Endodermal cell (in vitro differentiated cells): ENCODE results near the gene IFIT1B. TPM values are rescaled to one million over a fixed set of nuclear protein-coding genes. Genes with fewer than 3 reads are reported as not detected.
"Not testable (repeated sequence)": the region's sequence is repeated elsewhere in the genome, so short reads cannot be mapped to it uniquely, and the experiment has no call there.

Source experiments
- DNase-seq: peaks from one replicate; pipeline ENCODE4 v3.0.0-alpha.2; 2017
- H3K27ac ChIP-seq: 2 replicates; pipeline ENCODE4 v1.5.1; 2013; ENCODE audit warnings: mild to moderate bottlenecking, low read depth, low read length, moderate library complexity
- H3K27me3 ChIP-seq: 2 replicates; pipeline ENCODE4 v1.6.1; 2013; ENCODE audit warnings: mild to moderate bottlenecking, low read length, moderate library complexity; ENCODE audit not compliant: insufficient read depth, control insufficient read depth, poor library complexity, severe bottlenecking
- H3K36me3 ChIP-seq: 2 replicates; pipeline ENCODE4 v1.7.0; 2013; ENCODE audit warnings: mild to moderate bottlenecking, low read length, moderate library complexity; ENCODE audit not compliant: control insufficient read depth, insufficient read depth
- H3K4me1 ChIP-seq: one replicate; pipeline ENCODE4 v1.7.0; 2013; ENCODE audit warnings: low read length; ENCODE audit not compliant: control insufficient read depth, insufficient read depth
- H3K4me3 ChIP-seq: 2 replicates; pipeline ENCODE4 v1.5.1; 2013; ENCODE audit warnings: mild to moderate bottlenecking, low read length, moderate library complexity
- H3K9ac ChIP-seq: 2 replicates; pipeline ENCODE4 v1.6.1; 2013; ENCODE audit warnings: mild to moderate bottlenecking, low read length, moderate library complexity; ENCODE audit not compliant: poor library complexity, severe bottlenecking; ENCODE audit errors: extremely low read depth
- H3K9me3 ChIP-seq: 2 replicates; pipeline ENCODE4 v1.6.1; 2013; ENCODE audit warnings: mild to moderate bottlenecking, low read length, moderate library complexity; ENCODE audit not compliant: control insufficient read depth
- H3K27ac Mint-ChIP-seq: 2 replicates; pipeline ENCODE4 v1.8.0; 2020; ENCODE audit warnings: mixed read lengths
- H3K27me3 Mint-ChIP-seq: 2 replicates; pipeline ENCODE4 v1.8.0; 2021; ENCODE audit warnings: mild to moderate bottlenecking, mixed read lengths; ENCODE audit not compliant: insufficient read depth
- H3K36me3 Mint-ChIP-seq: 2 replicates; pipeline ENCODE4 v1.8.0; 2020; ENCODE audit warnings: low read depth, mixed read lengths
- H3K4me1 Mint-ChIP-seq: 2 replicates; pipeline ENCODE4 v1.8.0; 2020; ENCODE audit warnings: mixed read lengths
- H3K4me3 Mint-ChIP-seq: 2 replicates; pipeline ENCODE4 v1.8.0; 2020; ENCODE audit warnings: mild to moderate bottlenecking, moderate library complexity, mixed read lengths
- H3K9me3 Mint-ChIP-seq: 2 replicates; pipeline ENCODE4 v1.8.0; 2020; ENCODE audit warnings: mild to moderate bottlenecking, mixed read lengths
- WGBS, 2 experiments: methylation state at CpG; one replicate each; pipeline versions ENCODE4 v1.1.5 to v1.1.7; 2013; ENCODE audit warnings: missing lambda C conversion rate in 2 of 2, mixed read lengths in 1 of 2; ENCODE audit not compliant: insufficient coverage in 1 of 2, insufficient read length in 1 of 2; 5-methylcytosine and 5-hydroxymethylcytosine counted together
- total RNA-seq, 2 donors: library from RNA; stranded (reverse); fragmentation: NEBNext Ultra II Directional in 1 of 2; extraction: Animal tissue kit (Norgen Biotek cat#: 25700) in 1 of 2; gene quantifications; 2 replicates in 1 of 2; 3 replicates in 1 of 2; pipeline ENCODE4 v1.2.1, GENCODE V29; 2021
- TF ChIP-seq, protein P1 (sequence below): fragments of 200-600 bp; sonication (generic); conservative IDR thresholded peaks from 2 replicates; pipeline ENCODE4 v1.5.0; 2021; ENCODE audit warnings: antibody characterized with exemption, mild to moderate bottlenecking

IFIT1B gene
- total RNA-seq, 2 donors from 2014 or later: not detected

DNA sequence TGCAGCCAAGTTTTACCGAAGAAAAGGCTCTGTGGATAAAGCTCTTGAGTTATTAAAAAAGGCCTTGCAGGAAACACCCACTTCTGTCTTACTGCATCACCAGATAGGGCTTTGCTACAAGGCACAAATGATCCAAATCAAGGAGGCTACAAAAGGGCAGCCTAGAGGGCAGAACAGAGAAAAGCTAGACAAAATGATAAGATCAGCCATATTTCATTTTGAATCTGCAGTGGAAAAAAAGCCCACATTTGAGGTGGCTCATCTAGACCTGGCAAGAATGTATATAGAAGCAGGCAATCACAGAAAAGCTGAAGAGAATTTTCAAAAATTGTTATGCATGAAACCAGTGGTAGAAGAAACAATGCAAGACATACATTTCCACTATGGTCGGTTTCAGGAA is 25.2 kb downstream of the IFIT1B start:
- Mint-ChIP-seq H3K4me3 (no peak overlapping the region), H3K27me3 (no peaks in the 10 kb centered on the region), H3K27ac (no peak overlapping the region), H3K36me3 (peaks cover 1% of the 10 kb centered on the region), H3K9me3 (peaks cover 14% of the 10 kb centered on the region), H3K4me1 (no peaks in the 10 kb centered on the region)
- TF ChIP-seq, protein P1, sequence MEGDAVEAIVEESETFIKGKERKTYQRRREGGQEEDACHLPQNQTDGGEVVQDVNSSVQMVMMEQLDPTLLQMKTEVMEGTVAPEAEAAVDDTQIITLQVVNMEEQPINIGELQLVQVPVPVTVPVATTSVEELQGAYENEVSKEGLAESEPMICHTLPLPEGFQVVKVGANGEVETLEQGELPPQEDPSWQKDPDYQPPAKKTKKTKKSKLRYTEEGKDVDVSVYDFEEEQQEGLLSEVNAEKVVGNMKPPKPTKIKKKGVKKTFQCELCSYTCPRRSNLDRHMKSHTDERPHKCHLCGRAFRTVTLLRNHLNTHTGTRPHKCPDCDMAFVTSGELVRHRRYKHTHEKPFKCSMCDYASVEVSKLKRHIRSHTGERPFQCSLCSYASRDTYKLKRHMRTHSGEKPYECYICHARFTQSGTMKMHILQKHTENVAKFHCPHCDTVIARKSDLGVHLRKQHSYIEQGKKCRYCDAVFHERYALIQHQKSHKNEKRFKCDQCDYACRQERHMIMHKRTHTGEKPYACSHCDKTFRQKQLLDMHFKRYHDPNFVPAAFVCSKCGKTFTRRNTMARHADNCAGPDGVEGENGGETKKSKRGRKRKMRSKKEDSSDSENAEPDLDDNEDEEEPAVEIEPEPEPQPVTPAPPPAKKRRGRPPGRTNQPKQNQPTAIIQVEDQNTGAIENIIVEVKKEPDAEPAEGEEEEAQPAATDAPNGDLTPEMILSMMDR: no peak
- H3K9me3 ChIP-seq: no peaks in the 10 kb centered on the region
- WGBS, 2 experiments: 94 to 100% methylated on average over 1 to 2 of the region's 2 CpGs
- no peaks in the 10 kb centered on the region for H3K4me1 ChIP-seq
- no peak overlapping the region for H3K27ac ChIP-seq
- H3K9ac ChIP-seq: no peak overlapping the region
- no peaks in the 10 kb centered on the region for H3K36me3 ChIP-seq
- no peaks in the 10 kb centered on the region for H3K27me3 ChIP-seq
- no peak for DNase-seq
- H3K4me3 ChIP-seq: no peak overlapping the region

DNA sequence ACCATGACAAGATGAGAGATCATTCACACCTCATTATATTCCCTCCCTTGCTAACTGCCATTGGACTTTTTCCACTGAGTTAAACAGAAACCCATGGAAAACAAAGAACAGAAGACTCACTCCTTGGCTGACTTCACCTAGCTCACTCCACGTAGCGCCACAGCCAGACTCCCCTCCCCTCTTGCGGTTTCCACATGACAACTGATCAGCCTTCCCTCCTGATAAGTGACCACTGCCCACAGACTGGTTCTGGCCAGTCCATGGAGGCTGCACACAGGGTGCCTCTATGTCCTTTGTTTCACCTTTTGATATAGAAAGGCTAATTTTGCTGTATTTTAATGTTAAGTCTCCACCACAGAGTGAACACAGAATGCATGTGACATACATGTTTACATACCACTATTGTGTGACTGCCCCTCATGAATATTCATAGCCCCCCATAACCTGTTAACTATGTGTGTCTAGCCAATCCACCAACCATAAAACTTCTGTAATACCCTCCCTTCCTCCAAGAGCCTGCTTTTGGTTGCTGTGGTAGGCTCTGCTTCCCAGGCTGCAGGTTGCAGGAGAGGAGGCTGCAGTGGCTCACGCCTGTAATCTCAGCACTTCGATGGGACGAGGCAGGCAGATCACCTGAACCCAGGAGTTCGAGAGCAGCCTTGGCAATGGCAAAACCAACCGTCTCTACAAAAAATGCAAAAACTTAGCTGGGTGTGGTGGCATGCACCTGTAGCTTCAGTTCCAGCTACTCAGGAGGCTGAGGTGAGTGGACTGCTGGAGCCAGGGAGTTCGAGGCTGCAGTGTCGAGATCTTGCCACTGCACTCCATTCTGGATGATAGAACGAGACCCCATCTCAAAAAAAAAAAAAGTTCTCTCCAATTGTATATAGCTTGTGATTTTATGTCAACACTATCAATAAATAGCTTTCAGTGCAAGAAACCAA is 26.5 kb downstream of the IFIT1B start:
- Mint-ChIP-seq H3K36me3 (no peaks in the 10 kb centered on the region), H3K9me3 (peaks cover 6% of the 10 kb centered on the region), H3K27ac (no peak overlapping the region), H3K4me3 (no peak overlapping the region), H3K27me3 (no peaks in the 10 kb centered on the region), H3K4me1 (peaks cover 5% of the 10 kb centered on the region)
- no peak for DNase-seq
- Histone ChIP-seq H3K4me1 (no peaks in the 10 kb centered on the region), H3K27me3 (no peaks in the 10 kb centered on the region), H3K36me3 (no peaks in the 10 kb centered on the region), H3K9me3 (no peaks in the 10 kb centered on the region), H3K9ac (no peak overlapping the region), H3K4me3 (no peak overlapping the region), H3K27ac (no peak overlapping the region)
- TF ChIP-seq, protein P1: no peak
- WGBS, 2 experiments: 87 to 100% methylated on average over 2 to 10 of the region's 11 CpGs

DNA sequence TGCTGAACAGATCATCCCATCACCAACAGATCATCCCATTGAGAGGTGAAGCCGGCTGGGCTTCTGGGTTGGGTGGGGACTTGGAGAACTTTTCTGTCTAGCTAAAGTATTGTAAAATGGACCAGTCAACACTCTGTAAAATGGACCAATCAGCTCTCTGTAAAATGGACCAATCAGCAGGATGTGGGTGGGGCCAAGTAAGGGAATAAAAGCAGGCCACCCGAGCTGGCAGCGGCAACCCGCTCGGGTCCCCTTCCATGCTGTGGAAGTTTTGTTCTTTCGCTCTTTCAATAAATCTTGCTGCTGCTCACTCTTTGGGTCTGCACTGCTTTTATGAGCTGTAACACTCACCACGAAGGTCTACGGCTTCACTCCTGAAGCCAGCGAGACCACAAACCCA is 28.3 kb downstream of the IFIT1B start:
- not testable (repeated sequence) for H3K4me3 Mint-ChIP-seq, H3K9ac ChIP-seq, H3K27me3 ChIP-seq, H3K9me3 ChIP-seq, H3K27ac Mint-ChIP-seq, H3K27ac ChIP-seq, H3K9me3 Mint-ChIP-seq, H3K36me3 ChIP-seq, H3K4me3 ChIP-seq, DNase-seq, H3K27me3 Mint-ChIP-seq, H3K36me3 Mint-ChIP-seq, H3K4me1 Mint-ChIP-seq, H3K4me1 ChIP-seq
- WGBS, 2 experiments: 88 to 97% methylated on average over 4 to 9 of the region's 9 CpGs

DNA sequence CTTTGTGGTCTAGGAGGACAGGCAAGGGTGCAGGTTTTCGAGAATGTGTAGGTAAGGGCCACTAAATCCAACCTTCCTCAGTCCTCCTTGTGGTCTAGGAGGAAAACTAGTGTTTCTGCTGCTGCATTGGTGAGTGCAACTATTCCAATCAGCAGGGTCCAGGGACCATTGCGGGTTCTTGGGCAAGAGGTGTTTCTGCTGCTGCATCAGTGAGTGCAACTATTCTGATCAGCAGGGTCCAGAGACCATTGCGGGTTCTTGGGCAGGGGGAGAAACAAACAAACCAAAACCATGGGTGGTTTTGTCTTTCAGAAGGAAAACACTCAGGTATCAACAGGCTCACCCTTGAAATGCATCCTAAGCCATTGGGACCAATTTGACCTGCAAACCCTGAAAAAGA is 29.9 kb downstream of the IFIT1B start:
- not testable (repeated sequence) for H3K4me1 ChIP-seq, H3K4me3 Mint-ChIP-seq, H3K9me3 ChIP-seq, H3K36me3 ChIP-seq, H3K9ac ChIP-seq, H3K27me3 ChIP-seq, H3K4me3 ChIP-seq, H3K27ac ChIP-seq, DNase-seq, H3K4me1 Mint-ChIP-seq, H3K36me3 Mint-ChIP-seq, H3K27ac Mint-ChIP-seq, H3K27me3 Mint-ChIP-seq
- peaks cover 15% of the 10 kb centered on the region for H3K9me3 Mint-ChIP-seq
- 93 to 100% methylated on average over 2 to 3 of the region's 3 CpGs for WGBS, 2 experiments

DNA sequence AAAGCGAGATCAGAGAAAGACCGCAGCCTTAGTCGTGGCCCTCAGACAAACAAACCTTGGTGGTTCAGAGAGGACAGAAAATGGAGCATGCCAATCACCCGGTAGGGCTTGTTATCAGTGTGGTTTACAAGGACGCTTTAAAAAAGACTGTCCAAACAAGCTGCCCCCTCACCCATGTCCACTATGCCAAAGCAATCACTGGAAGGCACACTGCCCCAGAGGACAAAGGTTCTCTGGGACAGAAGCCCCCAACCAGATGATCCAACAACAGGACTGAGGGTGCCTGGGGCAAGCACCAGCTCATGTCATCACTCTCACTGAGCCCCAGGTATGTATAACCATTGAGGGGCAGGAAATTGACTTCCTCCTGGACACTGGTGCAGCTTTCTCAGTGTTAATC is 31.4 kb downstream of the IFIT1B start:
- H3K9me3 ChIP-seq, H3K27ac ChIP-seq, H3K27ac Mint-ChIP-seq, DNase-seq, H3K36me3 ChIP-seq, H3K27me3 ChIP-seq, H3K36me3 Mint-ChIP-seq, H3K4me3 Mint-ChIP-seq, H3K9ac ChIP-seq, H3K4me3 ChIP-seq, H3K27me3 Mint-ChIP-seq, H3K4me1 ChIP-seq: not testable (repeated sequence)
- Mint-ChIP-seq H3K9me3 (peaks cover 16% of the 10 kb centered on the region), H3K4me1 (peaks cover 11% of the 10 kb centered on the region)
- 92 to 94% methylated on average over 5 of the region's 5 CpGs for WGBS, 2 experiments

DNA sequence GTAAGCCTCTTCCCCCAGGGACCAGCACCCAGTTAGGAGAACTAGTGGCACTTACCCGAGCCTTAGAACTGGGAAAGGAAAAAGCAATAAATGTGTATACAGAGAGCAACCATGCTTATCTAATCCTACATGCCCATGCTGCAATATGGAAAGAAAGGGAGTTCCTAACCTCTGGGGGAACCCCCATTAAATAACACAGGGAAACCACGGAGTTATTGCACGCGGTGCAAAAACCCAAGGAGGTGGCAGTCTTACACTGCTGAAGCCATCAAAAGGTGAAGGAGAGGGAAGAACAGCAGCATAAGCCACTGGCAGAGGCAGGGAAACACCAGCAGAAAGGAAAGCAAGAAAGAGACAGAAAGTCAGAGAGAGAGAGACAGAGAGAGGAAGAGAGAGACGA is 32.7 kb downstream of the IFIT1B start:
- peaks cover 15% of the 10 kb centered on the region for H3K4me1 Mint-ChIP-seq
- not testable (repeated sequence) for H3K4me3 Mint-ChIP-seq

More for the DNA sequence above, 32.7 kb downstream of the IFIT1B start:
- not testable (repeated sequence) for H3K4me3 ChIP-seq, H3K9me3 ChIP-seq, H3K9ac ChIP-seq, H3K27me3 ChIP-seq, H3K36me3 Mint-ChIP-seq, H3K4me1 ChIP-seq, H3K27me3 Mint-ChIP-seq, H3K36me3 ChIP-seq, DNase-seq, H3K27ac ChIP-seq, H3K27ac Mint-ChIP-seq
- peaks cover 16% of the 10 kb centered on the region for H3K9me3 Mint-ChIP-seq
- WGBS, 2 experiments: 88 to 100% methylated on average over 3 to 5 of the region's 5 CpGs
